AG08396 (cell line): Measurements from ENCODE around the gene PTGER2.

Experiments used
- DNase-seq: peaks from one replicate; pipeline ENCODE4 v3.0.0; 2012; ENCODE audit warnings: low spot score, mixed read lengths

PTGER2 gene

DNA sequence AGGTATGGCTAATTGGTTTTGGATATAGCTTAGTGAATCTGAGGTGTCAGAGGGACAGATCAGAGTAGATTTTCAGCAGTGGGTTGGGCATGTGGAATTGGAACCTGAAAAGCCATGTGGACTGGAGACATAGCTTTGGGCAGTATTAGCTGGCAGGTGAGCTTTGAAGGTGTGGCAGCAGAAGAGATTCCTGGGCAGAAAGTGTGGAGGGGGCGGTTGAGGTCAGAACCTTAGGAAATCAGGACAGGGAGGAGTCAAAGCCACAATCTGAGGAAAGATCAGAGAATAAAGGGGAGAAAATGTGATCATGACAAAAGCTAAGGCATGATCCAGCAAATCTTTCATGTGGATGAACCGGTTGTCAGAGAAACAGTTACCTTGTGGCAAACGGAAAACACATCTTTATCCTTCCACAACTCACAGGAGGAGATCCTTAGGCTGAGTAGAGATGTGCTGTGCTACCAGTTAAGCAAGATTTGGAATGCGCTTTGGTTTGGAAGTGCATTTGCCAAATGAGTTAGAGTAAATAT, 56.4 kb downstream of the PTGER2 start:
- DNase-seq = no peak

DNA sequence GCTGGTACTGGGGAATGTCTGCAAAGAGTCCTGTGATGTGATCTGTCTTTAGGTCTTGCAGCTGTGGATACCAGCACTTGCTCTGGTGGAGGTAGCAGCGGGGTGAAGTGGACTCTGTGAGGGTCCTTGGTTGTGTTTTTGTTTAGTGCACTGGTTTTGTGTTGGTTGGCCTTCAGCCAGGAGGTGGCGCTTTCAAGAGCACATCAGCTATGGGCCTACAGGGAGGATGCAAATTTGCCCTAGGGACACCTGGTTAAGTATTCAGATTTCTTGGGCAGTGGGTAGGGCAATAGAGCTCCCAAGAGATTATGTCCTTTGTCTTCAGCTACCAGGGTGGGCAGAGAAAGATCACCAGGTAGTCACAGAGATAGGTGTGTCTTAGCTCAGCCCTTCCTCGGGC, 63.8 kb downstream of the PTGER2 start:
- DNase-seq = no peak
